Prostate gland (tissue), 2 donors: ENCODE measurements around the gene PLOD2. TPM values are rescaled to one million over a fixed set of nuclear protein-coding genes. Genes with fewer than 3 reads are reported as not detected.

Experiments
- DNase-seq: peaks from one replicate; pipeline ENCODE4 v3.0.0-alpha.2; 2019; ENCODE audit warnings: low spot score
- H3K27ac ChIP-seq, 2 donors: fragments of 200-600 bp; sonication (generic); 2 replicates each; pipeline ENCODE4 v1.5.1; 2017 to 2019
- H3K27me3 ChIP-seq: fragments of 200-600 bp; sonication (generic); replicated peaks from 2 replicates; pipeline ENCODE4 v1.5.1; 2019; ENCODE audit not compliant: insufficient read depth
- H3K36me3 ChIP-seq, 2 donors: fragments of 200-600 bp; sonication (generic); 1 replicate in 1 of 2; 2 replicates in 1 of 2; pipeline versions ENCODE4 v1.5.1 to v1.8.1; 2017 to 2019
- H3K4me1 ChIP-seq: fragments of 200-600 bp; sonication (generic); replicated peaks from 2 replicates; pipeline ENCODE4 v1.5.1; 2019
- H3K4me3 ChIP-seq, 2 donors: fragments of 200-600 bp; sonication (generic); 2 replicates each; pipeline ENCODE4 v1.5.1; 2017 to 2019
- H3K9me3 ChIP-seq: fragments of 200-600 bp; sonication (generic); 2 replicates; pipeline ENCODE4 v1.5.1; 2017
- CTCF ChIP-seq, 4 experiments: fragments of 200-600 bp in 2 of 4; fragments of 450-650 bp in 2 of 4; sonication (generic) in 2 of 4; IDR thresholded peaks; 1 replicate in 3 of 4; 2 replicates in 1 of 4; pipeline ENCODE4 v1.5.1; 2016 to 2019; ENCODE audit warnings: antibody characterized with exemption in 4 of 4, mild to moderate bottlenecking in 2 of 4, moderate library complexity in 2 of 4
- POLR2A ChIP-seq: fragments of 450-650 bp; IDR thresholded peaks from one replicate; pipeline ENCODE4 v1.6.1; 2016; ENCODE audit warnings: antibody characterized with exemption, mild to moderate bottlenecking
- POLR2AphosphoS5 ChIP-seq: sonication (generic); formaldehyde crosslinking; IDR thresholded peaks from one replicate; pipeline ENCODE4 v1.6.1; 2017; ENCODE audit warnings: antibody characterized with exemption
- WGBS: methylation state at CpG from one replicate; pipeline ENCODE4 v1.1.5; 2018; 5-methylcytosine and 5-hydroxymethylcytosine counted together
- intact Hi-C: fragments of 100-400 bp; cut with DNase I; formaldehyde crosslinking; loops from one replicate; pipeline ENCODE4 v1.14.2; 2022
- total RNA-seq, 2 donors: library from RNA; depleted of rRNA; stranded (reverse); fragments of >200 nt; gene quantifications; one replicate each; pipeline ENCODE4 v1.1.0, GENCODE V29; 2016

Gene PLOD2
- total RNA-seq, 2 donors from 2014 or later = 10.7 to 14.6 TPM

GRCh38 chr3:146104068-146104467 is 56.9 kb downstream of the PLOD2 start:
- 87% methylated on average over 3 of the region's 3 CpGs for WGBS
- Histone ChIP-seq H3K36me3 (no peaks in the 10 kb centered on the region), H3K4me3 (no peak overlapping the region), H3K27me3 (no peaks in the 10 kb centered on the region), H3K4me1 (no peaks in the 10 kb centered on the region), H3K27ac (no peak overlapping the region), H3K9me3 (no peaks in the 10 kb centered on the region)
- TF ChIP-seq CTCF (IDR thresholded peaks at IDR 0.05) = no peak
- TF ChIP-seq POLR2A = no peak
- TF ChIP-seq POLR2AphosphoS5 = no peak
- intact Hi-C loops = no loop called here
- no peak for DNase-seq

GRCh38 chr3:146102885-146103284 is 58.1 kb downstream of the PLOD2 start:
- intact Hi-C loops = no loop called here
- no peaks in the 10 kb centered on the region for H3K27me3 ChIP-seq
- no peaks in the 10 kb centered on the region for H3K4me1 ChIP-seq
- no peaks in the 10 kb centered on the region for H3K36me3 ChIP-seq
- H3K9me3 ChIP-seq = no peaks in the 10 kb centered on the region
- DNase-seq = no peak
- TF ChIP-seq POLR2AphosphoS5 = no peak
- no peak for TF ChIP-seq CTCF (IDR thresholded peaks at IDR 0.05)
- no peak for TF ChIP-seq POLR2A
- no peak overlapping the region for H3K27ac ChIP-seq
- H3K4me3 ChIP-seq = no peak overlapping the region
- WGBS = 94% methylated on average over 3 of the region's 3 CpGs

GRCh38 chr3:146101538-146101937 is 59.4 kb downstream of the PLOD2 start:
- no peaks in the 10 kb centered on the region for H3K9me3 ChIP-seq
- no peak overlapping the region for H3K4me3 ChIP-seq
- H3K4me1 ChIP-seq = no peaks in the 10 kb centered on the region
- TF ChIP-seq POLR2AphosphoS5 = no peak
- TF ChIP-seq CTCF (IDR thresholded peaks at IDR 0.05) = no peak
- TF ChIP-seq POLR2A = no peak
- WGBS = 95% methylated on average over 2 of the region's 2 CpGs
- DNase-seq = no peak
- no peaks in the 10 kb centered on the region for H3K27me3 ChIP-seq
- no peaks in the 10 kb centered on the region for H3K36me3 ChIP-seq
- H3K27ac ChIP-seq = no peak overlapping the region
- intact Hi-C loops = no loop called here

- no peak for DNase-seq
- H3K36me3 ChIP-seq = no peaks in the 10 kb centered on the region
- H3K27ac ChIP-seq = no peak overlapping the region
- intact Hi-C loops = no loop called here
- H3K4me3 ChIP-seq = no peak overlapping the region
- H3K9me3 ChIP-seq = no peaks in the 10 kb centered on the region
- TF ChIP-seq POLR2AphosphoS5 = no peak
- TF ChIP-seq CTCF (IDR thresholded peaks at IDR 0.05) = no peak
- no peak for TF ChIP-seq POLR2A
- no peaks in the 10 kb centered on the region for H3K27me3 ChIP-seq
- H3K4me1 ChIP-seq = no peaks in the 10 kb centered on the region
Measured at GRCh38 chr3:146100825-146101444, 60.0 kb downstream of the PLOD2 start.

GRCh38 chr3:146100180-146100579 is 60.8 kb downstream of the PLOD2 start:
- H3K4me3 ChIP-seq = no peak overlapping the region
- H3K4me1 ChIP-seq = no peaks in the 10 kb centered on the region
- intact Hi-C loops = no loop called here
- TF ChIP-seq POLR2AphosphoS5 (no peak), POLR2A (no peak), CTCF (IDR thresholded peaks at IDR 0.05) (no peak)
- no peak for DNase-seq
- 92% methylated on average over 2 of the region's 2 CpGs for WGBS
- H3K27ac ChIP-seq = no peak overlapping the region
- H3K36me3 ChIP-seq = no peaks in the 10 kb centered on the region
- H3K9me3 ChIP-seq = no peaks in the 10 kb centered on the region
- no peaks in the 10 kb centered on the region for H3K27me3 ChIP-seq
